GM19397 (cell line): ENCODE data around the gene CDCA4.
A peak's percentile ranks its signal among the peaks of the same experiment; 100 is the strongest.
"Not testable (repeated sequence)": the region's sequence is repeated elsewhere in the genome, so short reads cannot be mapped to it uniquely, and the experiment has no call there.

Experiments
- ATAC-seq: cut with Tn5 transposase; IDR thresholded peaks from one replicate; pipeline ENCODE4 v1.9.1; 2021; ENCODE audit warnings: mild to moderate bottlenecking, moderate library complexity; ENCODE audit not compliant: unreplicated experiment

Gene CDCA4

DNA sequence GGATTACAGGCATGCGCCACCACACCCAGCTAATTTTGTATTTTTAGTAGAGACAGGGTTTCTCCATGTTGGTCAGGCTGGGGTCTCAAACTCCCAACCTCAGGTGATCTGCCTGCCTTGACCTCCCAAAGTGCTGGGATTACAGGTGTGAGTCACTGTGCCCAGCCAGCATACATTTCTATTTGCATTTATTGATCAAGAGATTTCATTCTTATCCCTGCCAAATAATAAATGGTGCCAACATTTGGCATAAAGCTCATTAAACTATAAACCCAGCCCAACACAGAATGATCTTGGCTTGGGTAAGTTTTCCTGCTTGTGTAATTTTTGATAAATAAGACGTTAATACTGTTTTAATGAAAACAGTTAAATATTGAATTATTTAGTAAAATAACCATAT lies 14.7 kb upstream of the CDCA4 start:
- ATAC-seq = not testable (repeated sequence)

DNA sequence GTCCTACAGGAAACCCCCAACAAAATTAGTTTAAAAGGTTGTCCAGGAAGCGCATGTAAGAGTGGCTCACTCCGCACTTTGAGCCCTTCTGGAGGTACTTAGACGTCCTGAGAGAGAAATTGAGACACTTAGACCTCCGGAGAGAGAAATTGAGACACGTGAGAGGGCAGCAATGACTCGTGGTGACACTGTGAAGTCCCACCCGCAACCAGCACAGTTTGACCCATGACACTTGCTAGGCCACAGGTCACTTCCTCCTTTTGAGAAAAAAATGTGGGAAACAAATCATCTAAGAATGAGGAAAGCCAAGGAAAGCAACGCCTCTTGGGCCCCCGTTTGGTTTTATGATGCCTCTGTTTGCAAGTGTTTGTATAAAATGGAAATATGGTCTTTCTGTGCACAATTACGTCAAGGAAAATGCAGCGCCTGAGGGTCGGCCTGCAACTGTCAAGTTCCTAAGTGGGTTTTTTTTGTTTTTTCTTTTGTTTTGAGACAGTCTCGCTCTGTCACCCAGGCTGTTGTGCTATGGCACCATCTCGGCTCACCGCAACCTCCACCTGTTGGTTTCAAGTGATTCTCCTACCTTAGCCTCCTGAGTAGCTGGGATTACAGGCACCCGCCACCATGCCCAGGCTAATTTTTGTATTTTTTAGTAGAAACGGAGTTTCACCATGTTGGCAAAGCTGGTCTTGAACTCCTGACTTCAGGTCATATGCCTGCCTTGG lies 13.6 kb upstream of the CDCA4 start:
- ATAC-seq = no peak

DNA sequence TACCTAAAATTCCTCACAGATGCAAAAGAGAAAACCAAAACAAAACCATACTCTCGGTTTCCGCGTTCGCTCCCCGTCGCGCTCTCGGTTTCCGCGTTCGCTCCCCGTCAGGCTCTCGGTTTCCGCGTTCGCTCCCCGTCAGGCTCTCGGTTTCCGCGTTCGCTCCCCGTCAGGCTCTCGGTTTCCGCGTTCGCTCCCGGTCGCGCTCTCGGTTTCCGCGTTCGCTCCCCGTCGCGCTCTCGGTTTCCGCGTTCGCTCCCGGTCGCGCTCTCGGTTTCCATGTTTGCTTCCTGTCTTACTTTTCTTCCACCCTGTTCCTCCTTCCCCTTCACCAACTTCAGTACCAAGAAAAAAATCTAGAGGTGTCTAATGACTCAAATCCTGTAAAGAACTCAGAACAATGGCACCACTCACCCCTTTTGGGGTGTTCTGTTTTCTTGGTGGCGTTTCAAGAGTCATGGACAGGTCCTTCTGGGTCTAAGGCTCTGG lies 12.6 kb upstream of the CDCA4 start:
- not testable (repeated sequence) for ATAC-seq

DNA sequence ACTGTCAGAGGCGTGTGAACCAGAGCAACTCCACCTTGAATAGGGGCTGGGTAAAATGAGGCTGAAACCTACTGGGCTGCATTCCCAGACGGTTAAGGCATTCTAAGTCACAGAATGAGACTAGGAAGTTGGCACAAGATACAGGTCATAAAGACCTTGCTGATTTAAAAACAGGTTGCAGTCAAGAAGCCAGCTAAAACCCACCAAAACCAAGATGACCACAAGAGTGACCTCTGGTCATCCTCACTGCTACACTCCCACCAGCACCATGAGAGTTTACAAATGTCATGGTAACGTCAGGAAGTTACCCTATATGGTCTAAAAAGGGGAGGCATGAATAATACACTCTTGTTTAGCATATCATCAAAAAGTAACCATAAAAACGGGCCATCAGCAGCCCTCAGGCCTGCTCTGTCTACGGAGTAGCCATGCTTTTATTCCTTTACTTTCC lies 11.6 kb upstream of the CDCA4 start:
- not testable (repeated sequence) for ATAC-seq

DNA sequence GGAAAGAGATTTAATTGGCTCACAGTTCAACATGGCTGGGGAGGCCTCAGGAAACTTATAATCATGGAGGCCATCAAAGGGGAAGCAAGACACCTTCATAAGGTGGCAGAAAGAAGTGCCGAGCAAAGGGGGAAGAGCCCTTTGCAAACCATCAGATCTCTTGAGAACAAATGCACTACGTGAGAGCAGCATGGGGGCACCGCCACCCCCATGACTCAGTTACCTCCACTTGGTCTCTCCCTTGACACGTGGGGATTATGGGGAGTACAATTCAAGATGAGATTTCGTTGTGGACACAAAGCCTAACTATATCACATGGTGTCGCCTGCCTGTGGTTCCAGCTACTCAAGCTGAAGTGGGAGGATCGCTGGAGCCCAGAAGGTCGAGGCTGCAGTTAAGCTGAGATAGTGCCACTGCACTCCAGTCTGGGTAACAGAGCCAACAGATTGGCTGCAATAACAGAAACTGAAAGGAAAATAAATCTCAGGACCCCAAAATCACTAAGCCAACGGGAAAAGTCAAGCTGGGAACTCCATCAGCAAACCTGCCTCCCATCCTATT lies 10.0 kb upstream of the CDCA4 start:
- ATAC-seq = no peak

DNA sequence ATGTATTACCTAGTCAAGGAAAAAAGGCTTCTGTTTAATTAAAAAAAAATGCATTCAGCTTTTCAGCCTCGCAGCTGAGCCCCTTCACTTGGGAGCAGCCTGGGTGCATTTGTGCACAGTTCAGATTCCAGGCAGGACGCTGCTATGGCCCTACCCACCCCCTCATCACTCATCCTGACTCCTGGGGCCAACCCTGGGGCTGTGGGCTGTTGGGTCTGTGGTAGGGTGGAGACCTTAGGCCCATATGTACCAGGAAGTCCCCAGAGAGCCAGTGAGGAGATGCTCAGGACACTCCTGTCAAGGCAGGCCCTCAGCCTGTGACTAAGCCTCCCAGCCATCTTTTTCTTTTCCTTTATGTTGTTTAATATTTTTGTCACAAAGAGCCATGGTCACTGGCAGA lies 9.3 kb upstream of the CDCA4 start:
- no peak for ATAC-seq

DNA sequence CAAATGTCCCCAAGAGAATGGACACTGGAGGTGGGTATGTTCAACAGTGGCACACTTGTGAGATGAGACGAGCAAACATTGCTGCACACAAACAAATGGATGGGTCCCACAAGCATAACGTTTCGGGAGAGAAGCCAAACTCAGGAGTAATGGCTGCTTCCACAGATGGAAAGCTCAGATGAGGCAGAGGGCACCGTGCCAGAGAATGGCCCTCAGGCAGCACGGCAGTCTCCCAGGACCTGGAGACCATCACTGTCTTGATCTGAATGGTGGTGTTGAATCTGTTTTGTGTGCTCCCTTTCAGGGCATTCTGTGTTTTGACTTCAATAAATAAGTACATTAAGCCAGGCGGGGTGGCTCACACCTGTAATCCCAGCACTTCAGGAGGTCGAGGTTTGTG lies 8.5 kb upstream of the CDCA4 start:
- no peak for ATAC-seq

DNA sequence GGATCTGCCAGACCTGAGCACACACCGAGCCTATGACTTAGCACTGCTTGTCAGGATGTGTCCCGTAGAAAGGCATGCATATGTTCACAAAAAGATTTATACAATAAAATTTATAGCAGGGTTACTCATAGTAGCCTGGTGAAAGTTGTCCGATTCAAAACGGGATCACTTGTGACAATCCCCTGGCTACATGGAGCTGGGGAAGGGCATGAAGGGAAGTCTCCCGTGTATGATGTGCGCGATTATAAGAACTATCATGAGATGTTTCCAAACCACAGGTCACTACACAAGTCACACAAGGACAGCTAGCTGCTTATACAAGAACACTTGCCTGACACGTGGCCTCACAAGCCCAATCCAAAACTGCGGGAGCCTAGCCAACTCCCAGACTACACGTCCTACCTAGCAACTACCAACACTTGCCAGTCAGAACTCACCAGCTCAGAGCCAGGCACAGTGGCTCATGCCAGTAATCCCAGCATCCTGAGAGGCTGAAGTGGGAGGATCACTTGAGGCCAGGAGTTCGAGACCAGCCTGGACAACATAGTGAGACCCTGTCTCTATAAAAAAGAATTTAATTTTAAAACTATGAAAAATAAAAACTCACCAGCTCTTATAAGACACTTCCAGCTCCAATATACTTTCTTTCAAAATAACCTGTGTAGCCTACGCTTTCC lies 7.5 kb upstream of the CDCA4 start:
- ATAC-seq = no peak

DNA sequence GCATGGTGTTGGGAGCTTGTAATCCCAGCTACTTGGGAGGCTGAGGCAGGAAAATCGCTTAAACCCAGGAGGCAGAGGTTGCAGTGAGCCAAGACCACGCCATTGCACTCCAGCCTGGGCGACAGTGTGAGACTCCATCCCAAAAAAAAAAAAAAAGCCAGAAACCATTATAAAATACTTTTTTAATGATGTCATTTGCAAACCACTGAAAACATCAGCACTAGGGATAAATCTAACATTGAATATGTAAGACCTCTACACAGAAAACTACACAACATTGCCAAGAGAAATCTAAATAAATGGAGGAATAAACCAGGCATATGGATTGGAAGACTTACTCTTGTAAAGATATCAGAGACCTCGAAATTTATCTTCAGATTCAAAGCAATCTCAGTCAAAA lies 6.8 kb upstream of the CDCA4 start:
- not testable (repeated sequence) for ATAC-seq

DNA sequence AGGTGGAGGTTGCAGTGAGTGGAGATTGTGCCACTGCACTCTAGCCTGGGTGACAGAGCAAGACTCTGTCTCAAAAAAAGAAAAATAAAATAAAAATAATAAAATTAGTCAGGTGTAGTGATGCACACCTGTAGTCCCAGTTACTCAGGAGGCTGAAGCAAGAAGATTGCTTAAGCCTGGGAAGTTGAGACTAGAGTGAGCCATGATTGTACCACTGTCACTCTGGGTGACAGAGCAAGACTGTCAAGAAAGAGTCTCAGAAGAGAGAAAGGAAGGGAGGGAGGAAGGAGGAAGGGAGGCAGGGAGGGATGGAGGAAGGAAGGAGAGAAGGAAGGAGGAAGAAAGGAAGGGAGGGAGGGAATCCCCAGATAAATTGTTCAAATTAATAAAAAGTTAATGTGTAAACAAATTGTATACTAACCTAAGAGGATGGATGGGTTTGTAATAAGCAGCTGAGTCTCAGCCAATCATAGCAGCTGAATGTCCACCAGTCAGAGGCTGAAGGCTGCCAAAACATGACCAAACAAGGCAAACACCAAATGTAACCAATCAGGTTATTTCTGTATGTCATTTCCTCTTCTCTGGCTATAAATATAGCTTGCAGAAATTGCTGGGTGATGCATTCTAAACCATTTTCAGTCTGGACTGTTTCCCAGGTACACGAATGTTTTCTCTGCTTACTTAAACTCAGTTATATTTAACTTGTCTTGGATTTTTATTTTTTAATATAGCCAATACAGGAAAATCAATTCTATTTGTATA lies 6.1 kb upstream of the CDCA4 start:
- ATAC-seq = no peak

DNA sequence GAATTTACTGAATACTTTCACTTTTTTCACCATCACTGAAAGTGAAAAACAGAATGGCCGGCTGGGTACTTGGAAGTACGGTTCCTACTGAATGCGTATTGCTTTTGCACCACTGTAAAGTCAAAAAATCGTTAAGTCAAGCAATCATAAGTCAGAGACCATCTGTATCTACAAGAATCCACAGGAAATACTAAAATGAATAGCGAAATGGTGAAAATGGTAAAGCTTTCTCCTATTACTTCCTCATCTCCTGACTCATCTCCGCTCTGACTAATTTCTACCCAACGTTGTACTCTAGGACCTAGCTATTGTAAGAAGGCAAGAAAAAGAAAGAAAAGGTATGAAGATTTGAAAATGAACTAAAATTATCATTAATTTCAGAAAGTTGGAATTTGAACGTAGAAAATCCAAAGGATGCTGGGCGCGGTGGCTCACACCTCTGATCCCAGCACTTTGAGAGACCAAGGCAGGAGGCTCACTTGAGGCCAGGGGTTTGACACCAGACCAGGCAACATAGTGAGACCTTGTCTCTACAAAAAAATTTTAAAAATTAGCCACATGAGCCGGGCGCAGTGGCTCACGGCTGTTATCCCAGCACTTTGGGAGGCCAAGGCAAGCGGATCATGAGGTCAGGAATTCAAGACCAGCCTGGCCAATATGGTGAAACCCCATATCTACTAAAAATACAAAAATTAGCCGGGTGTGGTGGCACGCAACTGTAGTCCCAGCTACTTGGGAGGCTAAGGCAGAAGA lies 5.3 kb upstream of the CDCA4 start:
- no peak for ATAC-seq

DNA sequence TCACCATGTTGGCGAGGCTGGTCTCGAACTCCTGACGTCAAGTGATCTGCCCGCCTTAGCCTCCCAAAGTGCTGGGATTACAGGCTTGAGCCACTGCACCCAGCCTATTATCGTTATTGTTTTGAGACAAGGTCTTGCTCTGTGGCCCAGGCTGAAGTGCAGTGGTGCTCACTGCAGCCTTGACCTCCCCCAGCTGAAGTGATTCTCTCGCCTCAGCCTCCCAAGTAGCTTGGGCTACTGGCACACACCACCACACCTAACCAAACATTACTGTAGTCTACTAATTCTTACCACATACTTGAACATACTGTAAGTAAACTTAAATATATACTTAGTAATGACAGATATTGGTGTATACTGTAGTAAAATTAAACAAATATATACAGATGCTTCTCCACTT lies 4.5 kb upstream of the CDCA4 start:
- no peak for ATAC-seq

DNA sequence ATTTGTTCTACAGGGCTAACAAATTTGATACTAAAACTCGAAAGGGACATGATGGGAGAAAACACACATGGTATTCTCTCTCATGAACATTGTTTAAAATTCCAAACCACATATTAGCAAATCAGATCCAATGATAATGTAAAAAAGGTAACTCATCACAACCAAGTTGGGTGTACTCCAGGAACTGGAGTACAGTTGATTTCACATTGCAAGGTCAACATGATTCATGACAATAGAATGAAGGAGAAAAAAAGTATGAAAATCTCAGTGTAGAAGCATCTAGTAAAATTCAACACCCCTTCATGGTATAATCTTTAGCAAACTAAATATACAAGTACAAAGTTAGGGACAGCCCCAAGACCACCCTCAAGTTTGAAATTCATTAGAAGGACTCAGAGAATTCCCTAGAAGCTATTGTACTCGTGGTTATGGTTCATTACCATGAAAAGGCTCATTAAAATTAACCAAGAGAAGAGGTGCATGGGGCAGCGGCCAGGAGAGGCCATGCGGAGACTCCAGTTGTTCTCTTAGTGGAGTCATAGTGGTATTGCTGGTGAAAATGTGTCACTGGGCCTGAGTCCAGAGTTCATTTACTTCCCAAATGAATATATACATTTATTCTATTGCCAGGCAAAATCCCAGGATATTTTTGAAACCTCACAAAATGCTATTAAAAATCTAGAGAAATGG lies 3.1 kb upstream of the CDCA4 start:
- no peak for ATAC-seq

DNA sequence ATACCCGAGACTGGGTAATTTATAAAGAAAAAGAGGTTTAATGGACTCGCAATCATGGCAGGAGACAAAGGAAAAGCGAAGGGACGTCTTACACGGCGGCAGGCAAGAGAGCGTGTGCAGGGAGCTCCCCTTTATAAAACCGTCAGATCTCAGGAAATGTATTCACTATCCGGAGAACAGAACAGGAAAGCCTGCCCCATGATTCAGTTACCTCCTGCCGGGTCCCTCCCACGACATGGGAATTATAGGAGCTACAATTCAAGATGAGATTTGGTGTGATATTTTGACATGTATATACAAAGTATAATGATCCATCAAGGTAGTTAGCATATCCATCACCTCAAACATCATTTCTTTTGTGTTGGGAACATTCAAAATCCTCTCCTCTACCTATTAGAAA lies 2.3 kb upstream of the CDCA4 start:
- ATAC-seq = no peak

DNA sequence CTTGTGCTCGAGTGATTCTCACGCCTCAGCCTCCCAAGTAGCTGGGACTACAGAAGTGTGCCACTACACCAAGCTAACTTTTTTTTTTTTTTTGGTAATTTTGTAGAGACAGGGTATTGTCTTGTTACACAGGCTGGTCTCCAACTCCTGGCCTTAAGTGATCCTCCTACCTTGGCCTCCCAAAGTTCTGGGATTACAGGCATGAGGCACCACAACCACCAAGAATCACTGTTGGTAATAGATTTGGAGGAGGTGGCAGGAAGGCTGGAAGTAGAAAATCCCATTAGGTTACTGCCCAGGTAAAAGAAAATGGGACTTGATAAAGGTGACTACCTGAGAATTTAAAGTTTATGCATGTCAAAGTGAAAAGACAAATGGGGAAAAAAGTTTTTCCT lies 1.4 kb upstream of the CDCA4 start:
- ATAC-seq = no peak

DNA sequence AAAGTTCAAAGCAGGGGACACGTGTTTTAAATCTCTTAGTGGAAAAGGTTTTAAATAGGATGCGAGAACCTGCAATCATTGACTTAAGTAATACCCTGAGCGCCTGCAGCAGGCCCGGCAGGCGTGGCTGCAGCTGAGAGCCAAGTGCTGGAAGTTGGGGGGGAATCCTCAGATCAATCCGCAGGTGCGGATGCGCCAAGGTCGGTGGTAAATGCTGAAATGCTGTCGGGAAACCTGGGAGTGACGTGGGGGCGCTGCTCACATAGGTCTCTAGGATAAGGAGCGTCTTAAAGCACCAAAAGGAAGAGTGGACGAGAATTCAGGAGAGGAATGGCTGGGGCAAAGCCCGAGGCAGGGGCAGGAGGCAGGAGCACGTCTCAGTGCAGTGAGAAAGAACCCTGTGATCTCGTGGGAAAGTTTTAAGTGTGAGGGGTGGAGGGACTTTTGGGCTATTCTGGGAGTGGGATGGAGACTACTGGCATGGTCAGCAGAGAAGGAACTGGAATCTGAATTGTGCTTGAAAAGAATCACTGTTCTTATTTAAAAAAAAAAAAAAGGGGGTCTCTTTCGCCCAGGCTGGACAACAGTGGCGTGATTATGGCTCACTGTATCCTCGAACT lies 883 bp upstream of the CDCA4 start:
- ATAC-seq = peak; percentile 2

DNA sequence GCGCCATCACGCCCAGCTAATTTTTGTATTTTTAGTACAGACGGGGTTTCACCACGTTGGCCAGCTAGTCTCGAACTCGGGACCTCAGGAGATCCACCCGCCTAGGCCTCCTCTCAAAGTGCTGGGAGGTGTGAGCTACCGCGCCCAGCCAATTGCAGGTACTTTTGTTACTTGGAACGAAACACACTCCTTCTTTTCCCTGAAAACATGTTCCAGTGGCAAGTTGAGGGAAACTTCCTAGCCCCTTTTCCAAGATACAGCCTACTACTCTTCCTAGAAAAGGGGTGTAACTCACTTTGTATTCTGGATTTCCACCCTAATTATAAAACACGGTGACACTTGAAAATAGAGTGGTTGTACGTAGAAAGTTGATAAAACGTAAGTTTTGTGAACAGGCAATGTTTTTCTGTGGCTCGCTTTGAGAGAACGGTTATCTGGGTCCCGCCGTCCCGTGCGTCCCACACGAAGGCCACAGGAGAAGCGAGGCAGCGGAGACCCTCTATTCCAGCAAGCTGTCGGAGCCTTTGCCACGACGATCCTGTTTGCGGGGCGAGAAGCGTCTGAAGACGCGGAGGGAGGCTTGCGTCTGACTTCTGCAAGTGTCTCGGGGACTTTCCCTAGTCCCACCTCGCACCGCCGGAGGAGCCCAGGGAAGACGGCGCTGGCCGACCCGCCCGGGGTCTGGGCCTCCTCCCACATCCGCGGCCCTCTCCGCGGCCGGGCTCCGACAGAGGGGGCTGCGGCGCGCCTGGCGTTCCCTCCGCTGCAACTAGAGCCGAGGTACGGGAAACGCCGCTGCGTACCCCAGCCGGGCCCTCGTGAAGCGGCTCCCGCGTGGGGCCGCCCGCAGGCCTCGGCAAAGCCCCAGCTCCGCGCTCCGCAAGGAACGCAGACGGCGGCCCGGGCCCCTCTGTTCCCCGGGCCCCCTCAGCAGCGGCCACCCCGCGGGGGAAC lies 745 bp downstream of the CDCA4 start:
- ATAC-seq = peak; percentile 28

DNA sequence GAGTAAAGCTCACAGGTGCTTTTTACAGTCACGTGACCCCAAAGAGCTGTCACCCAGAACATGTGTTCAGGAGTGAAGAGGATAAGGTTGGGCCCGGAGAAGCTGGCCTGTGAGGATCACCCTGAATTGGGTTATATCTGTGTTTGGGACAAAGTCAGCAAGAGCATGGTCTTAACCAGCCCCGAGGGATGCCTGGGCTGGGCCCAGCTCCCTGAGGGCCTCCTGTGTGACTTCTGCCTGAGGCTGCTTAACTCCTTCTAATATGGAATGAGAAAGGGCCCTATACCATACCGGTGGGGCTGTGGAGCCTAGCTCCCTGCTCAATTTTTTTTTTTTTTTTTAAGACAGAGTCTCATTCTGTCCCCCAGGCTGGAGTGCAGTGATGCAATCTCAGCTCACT lies 2.5 kb downstream of the CDCA4 start:
- no peak for ATAC-seq

DNA sequence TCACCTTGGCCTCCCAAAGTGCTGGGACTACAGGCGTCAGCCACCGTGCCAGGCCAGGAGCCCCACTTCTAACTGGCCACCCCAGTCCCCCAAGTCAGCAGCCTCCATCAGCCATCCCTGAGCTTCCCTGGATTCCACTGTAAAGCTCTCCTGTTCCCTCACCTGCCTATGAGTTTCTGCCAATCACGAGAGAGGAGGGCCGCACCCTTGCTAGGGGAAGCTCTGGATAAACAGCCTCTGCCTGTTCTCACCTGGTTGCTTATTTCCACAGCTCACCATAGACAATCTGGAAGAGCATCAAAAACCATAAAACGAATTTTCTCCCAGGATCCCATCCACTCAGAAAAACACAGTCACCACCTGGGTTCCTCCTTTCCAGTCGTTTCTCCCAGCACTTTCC lies 5.0 kb downstream of the CDCA4 start:
- ATAC-seq = no peak
